Superior temporal gyrus (tissue), 1 donor: ENCODE data around the gene PLAGL2.
"Not testable (repeated sequence)": the region's sequence is repeated elsewhere in the genome, so short reads cannot be mapped to it uniquely, and the experiment has no call there.

Source experiments
- DNase-seq: peaks from one replicate; pipeline ENCODE4 v3.0.0-alpha.2; 2016; ENCODE audit errors: extremely low spot score

The PLAGL2 gene

DNA sequence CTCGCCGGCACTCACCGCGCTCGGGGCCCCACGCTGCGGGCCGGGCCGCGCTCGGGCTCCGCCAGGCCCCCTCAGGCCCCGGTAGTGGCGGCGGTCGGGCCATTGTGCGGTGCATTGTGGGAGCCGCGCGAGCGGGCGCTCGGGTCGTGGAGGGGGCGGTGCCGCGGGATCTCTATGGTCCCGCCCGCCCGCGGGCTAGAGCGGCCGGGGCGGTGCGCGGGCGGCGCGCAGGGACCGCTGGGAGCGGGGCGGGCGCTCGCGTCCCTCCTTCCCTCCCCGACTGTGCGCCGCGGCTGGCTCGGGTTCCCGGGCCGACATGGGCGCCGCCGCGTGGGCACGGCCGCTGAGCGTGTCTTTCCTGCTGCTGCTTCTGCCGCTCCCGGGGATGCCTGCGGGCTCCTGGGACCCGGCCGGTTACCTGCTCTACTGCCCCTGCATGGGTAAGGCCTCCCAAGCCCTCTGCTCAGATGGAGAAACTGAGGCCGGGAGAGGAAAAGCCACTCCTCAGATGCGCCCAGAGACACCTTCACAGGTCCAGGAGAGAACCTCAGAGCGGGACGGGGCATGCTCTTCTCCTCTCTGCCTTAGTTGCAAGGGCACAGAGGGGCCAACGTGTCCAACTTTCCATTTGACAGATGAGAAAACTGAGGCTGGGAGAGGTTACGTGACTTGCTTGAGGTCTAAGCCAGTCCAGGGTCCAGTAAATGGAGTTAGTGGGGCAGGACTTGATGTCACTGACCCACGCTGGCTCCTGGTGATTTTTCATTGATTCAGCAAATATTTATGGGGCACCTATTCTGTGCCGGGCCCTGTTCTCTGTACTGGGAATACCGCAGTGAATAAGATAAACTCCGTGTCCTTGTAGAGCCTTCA lies at the start of gene PLAGL2, which contains the start of gene POFUT1:
PLAGL2 (minus strand) TSS at position 118 of the 873 bp plus-strand sequence. CDS start 5,565 bp downstream, outside the sequence.
POFUT1 (plus strand) TSS at position 255 of the 873 bp plus-strand sequence; CDS start at position 317, 62 bp downstream.
- DNase-seq, result peak; percentile 91

DNA sequence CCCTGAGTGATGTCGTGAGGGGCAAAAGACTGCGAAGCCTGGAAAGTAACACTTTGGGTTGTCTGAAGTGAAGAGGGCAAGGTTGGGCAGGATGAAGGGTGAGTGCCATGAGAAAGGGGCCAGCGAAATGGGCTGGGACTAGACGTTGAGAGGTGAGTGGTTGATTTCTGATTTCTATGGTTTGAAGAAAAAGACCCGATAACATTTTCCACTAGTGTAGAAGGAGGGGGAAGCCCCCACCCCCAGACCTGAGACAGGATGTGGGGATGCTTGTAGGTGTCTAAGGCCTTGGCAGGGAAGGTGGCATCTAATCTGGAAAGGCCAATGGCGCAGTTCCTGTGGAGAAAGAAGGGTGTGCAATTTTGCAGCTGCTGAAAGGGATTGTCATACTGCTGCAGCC lies 44.6 kb upstream of the PLAGL2 start:
- DNase-seq, result no peak

- no peak for DNase-seq
These were observed 43.9 kb upstream of the PLAGL2 start for GRCh38 chr20:32251470-32251869.

GRCh38 chr20:32249030-32249738 lies 41.6 kb upstream of the PLAGL2 start:
- no peak for DNase-seq

- no peak for DNase-seq
These were observed 40.5 kb upstream of the PLAGL2 start for GRCh38 chr20:32248043-32248442.

- DNase-seq, result not testable (repeated sequence)
These were observed 38.7 kb upstream of the PLAGL2 start for GRCh38 chr20:32246208-32246607.

DNA sequence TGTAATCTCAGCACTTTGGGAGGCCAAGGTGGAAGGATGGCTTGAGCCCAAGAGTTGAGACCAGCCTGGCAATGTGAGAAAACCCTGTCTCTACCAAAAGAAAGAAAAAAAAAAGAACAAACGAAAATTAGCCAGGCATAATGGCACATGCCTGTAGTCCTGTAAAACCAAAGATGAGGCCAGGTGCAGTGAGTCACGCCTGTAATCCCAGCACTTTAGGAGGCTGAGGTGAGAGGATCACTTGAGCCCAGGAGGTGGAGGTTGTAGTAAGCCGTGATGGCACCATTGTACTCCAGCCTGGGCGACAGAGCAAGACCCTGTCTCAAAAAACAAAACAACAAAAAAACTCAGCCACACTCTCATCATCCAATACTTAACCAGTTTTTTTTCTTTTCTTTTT lies 37.4 kb upstream of the PLAGL2 start:
- no peak for DNase-seq

- no peak for DNase-seq
These were observed 36.7 kb upstream of the PLAGL2 start for GRCh38 chr20:32244150-32244823.

DNA sequence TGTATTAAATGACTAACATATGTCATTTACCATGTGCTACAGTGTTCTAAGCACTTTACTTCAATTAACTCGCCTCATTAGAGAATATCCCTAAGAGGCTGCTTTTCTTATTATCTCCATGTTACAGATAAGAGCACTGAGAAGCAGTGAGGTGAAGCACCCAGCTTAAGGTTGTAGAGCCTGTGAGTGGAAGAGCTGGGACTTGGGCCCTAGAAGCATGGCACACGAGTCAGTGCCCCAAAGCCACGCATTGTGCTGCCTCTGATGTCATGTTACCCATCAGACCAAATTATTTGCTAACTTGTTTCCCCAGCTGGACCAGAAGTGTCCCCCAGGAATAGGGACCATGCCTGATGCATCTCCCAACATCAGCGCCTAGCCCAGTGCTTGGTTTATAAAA lies 34.3 kb upstream of the PLAGL2 start:
- DNase-seq, result no peak

- no peak for DNase-seq
These were observed 32.7 kb upstream of the PLAGL2 start for GRCh38 chr20:32240205-32240604.

- DNase-seq, result no peak
These were observed 31.2 kb upstream of the PLAGL2 start for GRCh38 chr20:32238483-32239425.

- DNase-seq, result no peak
These were observed 29.9 kb upstream of the PLAGL2 start for GRCh38 chr20:32237419-32237818.

DNA sequence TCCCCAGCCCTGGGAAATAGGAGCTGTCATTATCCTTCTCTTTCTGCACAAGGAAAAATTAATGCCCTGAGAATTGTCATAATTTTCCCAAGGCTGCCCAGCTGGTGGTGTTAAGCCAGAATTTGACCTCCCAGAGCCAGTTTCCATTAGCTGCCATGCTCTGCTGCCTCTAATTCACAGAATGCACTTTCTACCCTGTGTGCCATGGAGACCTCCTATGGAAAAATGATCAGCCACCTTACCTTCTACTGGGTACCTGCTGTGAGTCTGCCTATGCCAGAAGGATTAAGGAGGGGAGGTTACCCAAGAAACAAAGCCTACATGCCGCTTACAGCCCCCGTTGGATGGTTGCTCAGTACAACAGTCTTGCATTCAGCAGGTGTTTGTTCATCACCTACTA lies 29.3 kb upstream of the PLAGL2 start:
- no peak for DNase-seq

DNA sequence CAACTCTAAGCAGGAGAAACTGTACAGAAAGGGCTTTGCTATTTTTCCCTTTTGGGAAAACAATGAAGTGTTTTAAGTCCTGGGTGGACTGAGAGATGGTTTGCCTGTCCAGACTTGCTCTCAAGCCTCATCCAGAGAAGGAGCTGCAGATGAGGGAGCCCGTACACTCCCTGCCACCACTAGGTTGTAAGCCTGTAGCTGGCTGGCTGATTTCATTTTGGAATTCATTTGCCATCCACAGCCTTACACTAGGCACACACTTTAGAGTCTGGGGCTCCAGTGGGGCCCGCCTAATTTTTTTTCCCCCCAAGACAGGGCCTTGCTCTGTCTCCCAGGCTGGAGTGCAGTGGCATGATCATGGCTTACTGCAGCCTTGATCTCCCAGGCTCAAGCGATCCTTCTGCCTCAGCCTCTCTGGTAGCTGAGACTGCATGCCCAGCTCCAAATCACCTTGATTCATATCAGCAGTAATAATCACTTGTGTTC lies 28.5 kb upstream of the PLAGL2 start:
- no peak for DNase-seq

DNA sequence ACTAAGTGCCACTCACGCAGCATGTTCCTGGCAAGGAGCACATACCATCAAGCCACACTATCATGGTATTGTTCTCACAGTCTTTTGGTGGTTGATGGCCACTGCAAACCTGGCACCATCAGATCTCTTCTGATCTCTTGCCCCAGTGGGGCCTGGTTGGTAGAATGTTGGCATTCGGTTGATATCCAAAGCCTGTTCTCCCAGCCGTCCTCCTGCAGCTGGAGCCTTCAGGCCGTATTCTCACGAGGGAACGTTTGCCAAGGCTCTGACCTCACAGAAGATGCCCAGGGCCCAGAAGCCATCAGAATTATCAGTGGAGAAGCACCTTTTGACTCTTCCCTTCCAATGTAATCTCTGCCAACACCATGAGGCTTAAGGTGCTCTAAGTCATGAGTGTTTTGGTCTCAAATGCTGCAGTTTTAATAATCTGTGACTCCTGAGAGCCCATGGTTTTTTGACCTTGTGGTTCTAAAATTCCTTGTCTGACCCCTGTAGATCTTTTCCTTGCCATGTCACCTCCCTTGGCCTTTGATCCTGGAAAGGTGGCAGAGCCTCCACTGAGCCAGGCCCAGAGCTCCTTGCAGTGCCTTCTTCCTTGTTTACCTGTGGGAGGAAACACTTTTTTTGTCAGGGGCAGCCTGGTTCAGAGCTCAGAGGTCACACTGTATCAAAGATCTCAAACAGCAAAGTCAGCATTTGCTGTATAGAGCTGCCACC lies 27.9 kb upstream of the PLAGL2 start:
- no peak for DNase-seq

DNA sequence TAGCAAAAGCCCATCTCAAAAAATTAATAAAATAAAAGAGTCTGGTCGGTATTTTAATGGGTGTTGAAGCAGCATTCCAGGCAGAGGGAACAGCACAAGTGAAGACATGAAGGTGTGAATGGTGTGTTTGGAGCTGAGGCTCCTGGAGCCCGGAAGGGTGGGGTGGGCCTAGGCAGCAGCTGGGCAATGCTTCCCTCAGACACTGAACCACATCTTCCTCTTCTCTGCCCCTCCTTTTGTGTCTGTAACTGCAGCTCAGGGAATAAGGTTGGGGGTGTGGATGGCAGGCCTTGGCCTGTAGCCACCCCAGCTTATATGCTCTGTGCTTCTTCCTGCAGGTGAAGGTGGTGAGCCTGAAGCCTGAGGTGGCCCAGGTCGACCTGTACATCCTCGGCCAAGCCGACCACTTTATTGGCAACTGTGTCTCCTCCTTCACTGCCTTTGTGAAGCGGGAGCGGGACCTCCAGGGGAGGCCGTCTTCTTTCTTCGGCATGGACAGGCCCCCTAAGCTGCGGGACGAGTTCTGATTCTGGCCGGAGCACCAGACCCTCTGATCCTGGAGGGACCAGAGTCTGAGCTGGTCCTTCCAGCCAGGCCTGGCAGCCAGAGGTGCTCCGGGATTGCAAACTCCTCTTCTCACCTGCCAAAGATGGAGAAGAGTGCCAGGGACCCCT lies 26.7 kb upstream of the PLAGL2 start:
- no peak for DNase-seq

- DNase-seq, result no peak
These were observed 25.7 kb upstream of the PLAGL2 start for GRCh38 chr20:32233286-32233685.

DNA sequence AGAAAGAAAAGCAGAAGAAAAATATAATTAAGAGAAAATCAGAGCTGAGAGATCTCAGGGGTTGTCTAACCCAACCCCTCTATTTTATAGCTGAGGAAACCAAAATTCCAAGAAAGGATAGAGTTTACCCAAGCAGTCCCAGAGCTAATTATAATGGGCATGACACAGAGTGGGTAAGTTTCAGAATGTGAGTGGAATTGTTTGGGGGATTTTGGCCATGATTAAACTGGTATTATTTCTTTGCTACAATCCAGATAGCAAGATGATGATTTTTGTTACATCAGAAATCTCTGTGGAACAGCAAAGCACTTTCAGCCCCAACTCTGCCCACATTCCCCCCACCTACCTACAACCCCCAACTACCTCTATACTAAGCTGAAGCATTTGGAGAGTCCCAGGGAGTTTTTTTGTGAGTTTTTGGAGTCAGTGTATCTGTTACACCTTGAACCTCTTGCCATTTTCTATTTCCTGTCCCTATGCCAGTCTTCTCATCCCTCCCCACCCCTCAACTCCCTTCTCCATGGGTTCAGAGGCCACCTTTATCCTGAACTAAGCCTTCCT lies 24.9 kb upstream of the PLAGL2 start:
- DNase-seq, result no peak

DNA sequence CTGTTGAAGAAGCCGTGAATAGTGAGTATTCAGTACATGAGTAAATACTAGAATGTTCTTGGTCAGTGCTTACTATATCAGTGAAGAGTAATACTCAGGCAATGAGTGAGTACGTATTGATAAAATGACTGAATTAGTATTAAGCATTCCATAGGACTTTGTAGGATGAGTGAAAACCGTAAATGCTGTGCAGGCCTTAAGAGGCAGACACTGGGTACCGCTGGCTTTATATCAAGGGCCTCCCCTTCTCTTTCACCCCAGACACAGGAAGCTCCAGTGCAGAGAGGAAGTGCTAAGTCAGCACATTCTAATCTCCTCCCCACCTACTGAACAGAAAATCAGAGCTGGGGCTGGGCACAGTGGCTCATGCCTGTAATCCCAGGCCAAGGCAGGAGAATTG lies 24.3 kb upstream of the PLAGL2 start:
- no peak for DNase-seq
